ENCODE measurements around the gene SLC6A12. TPM values are rescaled to one million over a fixed set of nuclear protein-coding genes. Genes with fewer than 3 reads are reported as not detected.

SLC6A12 gene
- total RNA-seq, 1 donor from 2014 or later, result 0.70 TPM

- no peak for DNase-seq (ENCODE audit: extremely low read depth, low read depth, low spot score)
Measured at GRCh38 chr12:147242-147641, 66.7 kb downstream of the SLC6A12 start.

- DNase-seq (ENCODE audit: extremely low read depth, low read depth, low spot score), result no peak
Measured at GRCh38 chr12:145369-145960, 68.5 kb downstream of the SLC6A12 start.

GRCh38 chr12:144650-145284, 69.2 kb downstream of the SLC6A12 start:
- DNase-seq (ENCODE audit: extremely low read depth, low read depth, low spot score), result no peak

- no peak for DNase-seq (ENCODE audit: extremely low read depth, low read depth, low spot score)
Measured at GRCh38 chr12:143964-144649, 69.8 kb downstream of the SLC6A12 start.

GRCh38 chr12:140162-140561, 73.8 kb downstream of the SLC6A12 start:
- DNase-seq (ENCODE audit: extremely low read depth, low read depth, low spot score), result no peak

Other genes starting within 250 kb of the SLC6A12 start
- gene IQSEC3, start 147.4 kb downstream of the SLC6A12 start, total RNA-seq, result 0.15 and 0.18 TPM in 2 replicates
- not detected in 2 replicates for gene SLC6A13, start 48.7 kb upstream of the SLC6A12 start, total RNA-seq
- 56.2 and 70.1 TPM in 2 replicates for gene KDM5A, start 175.2 kb upstream of the SLC6A12 start, total RNA-seq
- 9.8 and 10.9 TPM in 2 replicates for gene CCDC77, start 187.5 kb upstream of the SLC6A12 start, total RNA-seq
- 0.44 and 0.64 TPM in 2 replicates for gene B4GALNT3, start 245.8 kb upstream of the SLC6A12 start, total RNA-seq

All from glomerular endothelial cell (primary cell).